ENCODE results near the gene CSMD2.

The CSMD2 gene

GRCh38 chr1:33792651-33793050 is 372.4 kb downstream of the CSMD2 start:
- no peak for DNase-seq

GRCh38 chr1:33792216-33792615 is 372.8 kb downstream of the CSMD2 start:
- no peak for DNase-seq

GRCh38 chr1:33791251-33791650 is 373.8 kb downstream of the CSMD2 start:
- DNase-seq: no peak

- no peak for DNase-seq
These were observed 374.5 kb downstream of the CSMD2 start for GRCh38 chr1:33790577-33790976.

- no peak for DNase-seq
These were observed 380.2 kb downstream of the CSMD2 start for GRCh38 chr1:33784876-33785275.

GRCh38 chr1:33782776-33783175 is 382.3 kb downstream of the CSMD2 start:
- DNase-seq: no peak

GRCh38 chr1:33781652-33782051 is 383.4 kb downstream of the CSMD2 start:
- DNase-seq: no peak

- no peak for DNase-seq
These were observed 387.7 kb downstream of the CSMD2 start for GRCh38 chr1:33777337-33777736.

- no peak for DNase-seq
These were observed 396.2 kb downstream of the CSMD2 start for GRCh38 chr1:33768821-33769220.

GRCh38 chr1:33768106-33768505 is 396.9 kb downstream of the CSMD2 start:
- DNase-seq: no peak

GRCh38 chr1:33764149-33764548 is 400.9 kb downstream of the CSMD2 start:
- no peak for DNase-seq

GRCh38 chr1:33763406-33763805 is 401.6 kb downstream of the CSMD2 start:
- DNase-seq: no peak

GRCh38 chr1:33762962-33763361 is 402.1 kb downstream of the CSMD2 start:
- no peak for DNase-seq

- DNase-seq: no peak
These were observed 402.8 kb downstream of the CSMD2 start for GRCh38 chr1:33762109-33762830.

- DNase-seq: no peak
These were observed 406.3 kb downstream of the CSMD2 start for GRCh38 chr1:33758698-33759097.

- DNase-seq: no peak
These were observed 411.8 kb downstream of the CSMD2 start for GRCh38 chr1:33753087-33753856.

- DNase-seq: no peak
These were observed 419.1 kb downstream of the CSMD2 start for GRCh38 chr1:33745942-33746341.

- DNase-seq: no peak
These were observed 421.6 kb downstream of the CSMD2 start for GRCh38 chr1:33743221-33743998.

GRCh38 chr1:33742663-33743062 is 422.4 kb downstream of the CSMD2 start:
- DNase-seq: no peak

GRCh38 chr1:33741749-33742148 is 423.3 kb downstream of the CSMD2 start:
- no peak for DNase-seq

- DNase-seq: no peak
These were observed 424.8 kb downstream of the CSMD2 start for GRCh38 chr1:33740040-33740744.

- no peak for DNase-seq
These were observed 426.1 kb downstream of the CSMD2 start for GRCh38 chr1:33738976-33739375.

GRCh38 chr1:33738536-33738935 is 426.5 kb downstream of the CSMD2 start:
- DNase-seq: no peak

All from NCI-H1105 treated with DMSO at 0.1 percent for 48 hours (cell line).